Nephron progenitor cell (in vitro differentiated cells): Measurements from ENCODE around the gene RGS9BP.
A peak's percentile ranks its signal among the peaks of the same experiment; 100 is the strongest.
"Not testable (repeated sequence)": the region's sequence is repeated elsewhere in the genome, so short reads cannot be mapped to it uniquely, and the experiment has no call there.

ENCODE experiments used
- DNase-seq: peaks from one replicate; pipeline ENCODE4 v3.0.0; 2021
- H3K27ac Mint-ChIP-seq: 2 replicates; pipeline ENCODE4 v1.8.0; 2021; ENCODE audit warnings: mild to moderate bottlenecking, moderate library complexity, mixed read lengths
- H3K27me3 Mint-ChIP-seq: 2 replicates; pipeline ENCODE4 v1.8.0; 2021; ENCODE audit warnings: mild to moderate bottlenecking, low read depth, mixed read lengths; ENCODE audit not compliant: poor library complexity
- H3K36me3 Mint-ChIP-seq: 2 replicates; pipeline ENCODE4 v1.8.0; 2021; ENCODE audit warnings: low read depth, mixed read lengths
- H3K4me1 Mint-ChIP-seq: 2 replicates; pipeline ENCODE4 v1.8.0; 2021; ENCODE audit warnings: mixed read lengths
- H3K4me3 Mint-ChIP-seq: 2 replicates; pipeline ENCODE4 v1.8.0; 2021; ENCODE audit warnings: mild to moderate bottlenecking, moderate library complexity, mixed read lengths
- H3K9me3 Mint-ChIP-seq: 2 replicates; pipeline ENCODE4 v1.8.0; 2021; ENCODE audit warnings: mild to moderate bottlenecking, moderate library complexity, mixed read lengths
- CTCF ChIP-seq: fragments of 200-600 bp; sonication (generic); IDR thresholded peaks from 2 replicates; pipeline ENCODE4 v1.5.0; 2021; ENCODE audit warnings: antibody characterized with exemption

The RGS9BP gene

GRCh38 chr19:32702010-32702409 is 26.4 kb downstream of the RGS9BP start:
- Mint-ChIP-seq H3K27me3 (peaks cover 2% of the 10 kb centered on the region), H3K9me3 (peaks cover 76% of the 10 kb centered on the region), H3K27ac (peak overlapping the region; percentile 35), H3K36me3 (peaks cover 95% of the 10 kb centered on the region), H3K4me1 (peaks cover 20% of the 10 kb centered on the region), H3K4me3 (no peak overlapping the region)
- TF ChIP-seq CTCF, result no peak
- no peak for DNase-seq

- not testable (repeated sequence) for H3K4me3 Mint-ChIP-seq, DNase-seq, H3K4me1 Mint-ChIP-seq, H3K27me3 Mint-ChIP-seq, H3K27ac Mint-ChIP-seq
- peaks cover 85% of the 10 kb centered on the region for H3K36me3 Mint-ChIP-seq
- peaks cover 61% of the 10 kb centered on the region for H3K9me3 Mint-ChIP-seq
These were observed 28.4 kb downstream of the RGS9BP start for GRCh38 chr19:32704006-32704405.

GRCh38 chr19:32708457-32708856 is 32.8 kb downstream of the RGS9BP start:
- no peaks in the 10 kb centered on the region for H3K4me1 Mint-ChIP-seq
- peak overlapping the region; percentile 39 for H3K27ac Mint-ChIP-seq
- no peak for DNase-seq
- no peak overlapping the region for H3K4me3 Mint-ChIP-seq
- H3K9me3 Mint-ChIP-seq, result peaks cover 33% of the 10 kb centered on the region
- TF ChIP-seq CTCF, result no peak
- peaks cover 67% of the 10 kb centered on the region for H3K36me3 Mint-ChIP-seq
- H3K27me3 Mint-ChIP-seq, result peaks cover 2% of the 10 kb centered on the region

- no peak for DNase-seq
- H3K9me3 Mint-ChIP-seq, result peaks cover 27% of the 10 kb centered on the region
- H3K27me3 Mint-ChIP-seq, result peaks cover 2% of the 10 kb centered on the region
- H3K27ac Mint-ChIP-seq, result no peak overlapping the region
- no peaks in the 10 kb centered on the region for H3K4me1 Mint-ChIP-seq
- H3K4me3 Mint-ChIP-seq, result no peak overlapping the region
- H3K36me3 Mint-ChIP-seq, result peaks cover 64% of the 10 kb centered on the region
- no peak for TF ChIP-seq CTCF
These were observed 33.4 kb downstream of the RGS9BP start for GRCh38 chr19:32709032-32709431.

GRCh38 chr19:32711747-32712146 is 36.1 kb downstream of the RGS9BP start:
- H3K4me1 Mint-ChIP-seq, result no peaks in the 10 kb centered on the region
- H3K4me3 Mint-ChIP-seq, result no peak overlapping the region
- peaks cover 49% of the 10 kb centered on the region for H3K36me3 Mint-ChIP-seq
- H3K9me3 Mint-ChIP-seq, result peaks cover 8% of the 10 kb centered on the region
- H3K27me3 Mint-ChIP-seq, result no peaks in the 10 kb centered on the region
- no peak for DNase-seq
- no peak for TF ChIP-seq CTCF
- H3K27ac Mint-ChIP-seq, result no peak overlapping the region

GRCh38 chr19:32716203-32716602 is 40.6 kb downstream of the RGS9BP start:
- DNase-seq, H3K27ac Mint-ChIP-seq, H3K4me3 Mint-ChIP-seq, H3K9me3 Mint-ChIP-seq, H3K27me3 Mint-ChIP-seq, H3K4me1 Mint-ChIP-seq: not testable (repeated sequence)
- H3K36me3 Mint-ChIP-seq, result peaks cover 24% of the 10 kb centered on the region

GRCh38 chr19:32717496-32717895 is 41.8 kb downstream of the RGS9BP start:
- Mint-ChIP-seq H3K9me3 (peaks cover 7% of the 10 kb centered on the region), H3K4me1 (no peaks in the 10 kb centered on the region), H3K4me3 (no peak overlapping the region), H3K36me3 (peaks cover 21% of the 10 kb centered on the region), H3K27me3 (no peaks in the 10 kb centered on the region), H3K27ac (peak overlapping the region; percentile 92)
- TF ChIP-seq CTCF, result no peak
- no peak for DNase-seq
